H1 (cell line): ENCODE measurements around the gene FGD4.

Experiments used
- HDAC2 ChIP-seq, 2 experiments: fragments of 300-600 bp in 1 of 2; sonication (generic) in 1 of 2; IDR thresholded peaks; 2 replicates each; pipeline ENCODE4 v1.6.1; 2011 to 2012; ENCODE audit warnings: low read depth in 2 of 2, low read length in 2 of 2, mild to moderate bottlenecking in 2 of 2, moderate library complexity in 2 of 2, borderline replicate concordance in 1 of 2, inconsistent platforms in 1 of 2
- NRF1 ChIP-seq: IDR thresholded peaks from 2 replicates; pipeline ENCODE4 v1.6.1; 2011; ENCODE audit warnings: mild to moderate bottlenecking, low read depth, low read length, improper control_type of control experiment
- POLR2A ChIP-seq, 2 experiments: IDR thresholded peaks; 1 replicate in 1 of 2; 2 replicates in 1 of 2; pipeline ENCODE4 v1.6.1; 2011; ENCODE audit warnings: low read depth in 2 of 2, low read length in 2 of 2, mild to moderate bottlenecking in 2 of 2; ENCODE audit errors: control extremely low read depth in 1 of 2
- POLR2AphosphoS5 ChIP-seq: IDR thresholded peaks from 2 replicates; pipeline ENCODE4 v1.6.1; 2011; ENCODE audit warnings: low read depth, low read length
- TF ChIP-seq, protein P1 (sequence below), 3 experiments: IDR thresholded peaks; 1 replicate in 2 of 3; 2 replicates in 1 of 3; pipeline versions ENCODE4 v1.5.1 to v1.6.1; 2011; ENCODE audit warnings: low read length in 3 of 3, mild to moderate bottlenecking in 3 of 3, inconsistent platforms in 2 of 3, low read depth in 1 of 3, moderate library complexity in 1 of 3; ENCODE audit not compliant: insufficient read depth in 1 of 3; ENCODE audit errors: control extremely low read depth in 1 of 3

DNA sequence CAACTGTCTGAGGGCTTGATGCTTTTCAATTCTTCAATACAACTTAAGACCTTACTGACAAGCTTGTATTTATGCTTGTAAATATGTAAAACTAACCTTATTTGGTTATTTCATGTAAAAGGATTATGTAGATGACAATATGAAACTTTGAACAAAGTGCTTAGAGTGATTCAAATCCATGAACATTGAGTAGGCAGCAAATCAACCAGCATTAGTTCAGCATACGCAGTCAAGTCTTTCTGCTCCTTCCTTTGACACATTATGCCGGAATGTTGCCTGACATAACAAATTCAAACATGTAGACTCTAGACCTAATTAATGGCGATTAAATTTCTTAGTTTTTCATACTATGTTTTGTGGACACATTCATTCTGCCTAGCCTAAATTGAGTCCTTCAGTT is 105.2 kb downstream of the FGD4 start:
- TF ChIP-seq POLR2AphosphoS5 = no peak
- TF ChIP-seq NRF1 = no peak
- no peak for TF ChIP-seq HDAC2 (IDR thresholded peaks at IDR 0.05; ENCODE audit: borderline replicate concordance in 1 of 2, low read depth in 2 of 2, low read length in 2 of 2)
- TF ChIP-seq POLR2A (IDR thresholded peaks at IDR 0.05; ENCODE audit: control extremely low read depth in 1 of 2, low read depth in 2 of 2, low read length in 2 of 2) = no peak
- TF ChIP-seq, protein P1, sequence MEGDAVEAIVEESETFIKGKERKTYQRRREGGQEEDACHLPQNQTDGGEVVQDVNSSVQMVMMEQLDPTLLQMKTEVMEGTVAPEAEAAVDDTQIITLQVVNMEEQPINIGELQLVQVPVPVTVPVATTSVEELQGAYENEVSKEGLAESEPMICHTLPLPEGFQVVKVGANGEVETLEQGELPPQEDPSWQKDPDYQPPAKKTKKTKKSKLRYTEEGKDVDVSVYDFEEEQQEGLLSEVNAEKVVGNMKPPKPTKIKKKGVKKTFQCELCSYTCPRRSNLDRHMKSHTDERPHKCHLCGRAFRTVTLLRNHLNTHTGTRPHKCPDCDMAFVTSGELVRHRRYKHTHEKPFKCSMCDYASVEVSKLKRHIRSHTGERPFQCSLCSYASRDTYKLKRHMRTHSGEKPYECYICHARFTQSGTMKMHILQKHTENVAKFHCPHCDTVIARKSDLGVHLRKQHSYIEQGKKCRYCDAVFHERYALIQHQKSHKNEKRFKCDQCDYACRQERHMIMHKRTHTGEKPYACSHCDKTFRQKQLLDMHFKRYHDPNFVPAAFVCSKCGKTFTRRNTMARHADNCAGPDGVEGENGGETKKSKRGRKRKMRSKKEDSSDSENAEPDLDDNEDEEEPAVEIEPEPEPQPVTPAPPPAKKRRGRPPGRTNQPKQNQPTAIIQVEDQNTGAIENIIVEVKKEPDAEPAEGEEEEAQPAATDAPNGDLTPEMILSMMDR (IDR thresholded peaks at IDR 0.05; ENCODE audit: control extremely low read depth in 1 of 3, insufficient read depth in 1 of 3, low read depth in 1 of 3, low read length in 3 of 3) = no peak
